ENCODE data around the gene TM7SF2.

GRCh38 chr11:65086809-65087208, 24.9 kb upstream of the TM7SF2 start:
- TF ChIP-seq EZH2phosphoT487 (IDR thresholded peaks at IDR 0.05; ENCODE audit: borderline replicate concordance, low read length) (no peak), CTCF (IDR thresholded peaks at IDR 0.05; ENCODE audit: low read depth, low read length, poor library complexity, severe bottlenecking) (no peak)

All from DOHH2 (cell line).